Trophoblast cell (in vitro differentiated cells and primary cell): ENCODE measurements around the gene MIA2.

Experiments used
- DNase-seq, 2 donors: peaks; one replicate each; pipeline ENCODE4 v3.0.0-alpha.2; 2016
- H2AFZ ChIP-seq: 2 replicates; pipeline ENCODE4 v1.6.1; 2013; ENCODE audit warnings: low read length, moderate library complexity, mild to moderate bottlenecking; ENCODE audit not compliant: insufficient read depth, poor library complexity
- H2AK5ac ChIP-seq: 2 replicates; pipeline ENCODE4 v1.6.1; 2013; ENCODE audit warnings: mild to moderate bottlenecking, low read length
- H2BK120ac ChIP-seq: 2 replicates; pipeline ENCODE4 v1.6.1; 2013; ENCODE audit warnings: low read length, mild to moderate bottlenecking, moderate library complexity; ENCODE audit not compliant: insufficient read depth, poor library complexity
- H2BK12ac ChIP-seq: 2 replicates; pipeline ENCODE4 v1.6.1; 2013; ENCODE audit warnings: mild to moderate bottlenecking, low read length, moderate library complexity
- H2BK5ac ChIP-seq: 2 replicates; pipeline ENCODE4 v1.6.1; 2013; ENCODE audit warnings: low read length, low read depth, moderate library complexity, mild to moderate bottlenecking; ENCODE audit not compliant: poor library complexity
- H3K14ac ChIP-seq: 2 replicates; pipeline ENCODE4 v1.6.1; 2013; ENCODE audit warnings: mild to moderate bottlenecking, low read length
- H3K18ac ChIP-seq: 2 replicates; pipeline ENCODE4 v1.6.1; 2013; ENCODE audit warnings: mild to moderate bottlenecking, low read length
- H3K23ac ChIP-seq: 2 replicates; pipeline ENCODE4 v1.6.1; 2013; ENCODE audit warnings: low read length
- H3K27ac ChIP-seq: 2 replicates; pipeline ENCODE4 v1.5.1; 2013; ENCODE audit warnings: low read depth, mild to moderate bottlenecking, inconsistent platforms, low read length, moderate library complexity
- H3K27me3 ChIP-seq: 2 replicates; pipeline ENCODE4 v1.6.1; 2013; ENCODE audit warnings: inconsistent platforms, mild to moderate bottlenecking, low read length, moderate library complexity; ENCODE audit not compliant: insufficient read depth
- H3K36me3 ChIP-seq, 2 experiments: 1 replicate in 1 of 2; 2 replicates in 1 of 2; pipeline ENCODE4 v1.6.1; 2013; ENCODE audit warnings: low read length in 2 of 2, mild to moderate bottlenecking in 2 of 2, moderate library complexity in 1 of 2; ENCODE audit not compliant: insufficient read depth in 2 of 2, control insufficient read depth in 1 of 2
- H3K4ac ChIP-seq: 2 replicates; pipeline ENCODE4 v1.6.1; 2013; ENCODE audit warnings: low read depth, mild to moderate bottlenecking, low read length, moderate library complexity
- H3K4me1 ChIP-seq, 2 experiments: 1 replicate in 1 of 2; 2 replicates in 1 of 2; pipeline ENCODE4 v1.6.1; 2013; ENCODE audit warnings: low read length in 2 of 2, mild to moderate bottlenecking in 2 of 2, moderate library complexity in 1 of 2; ENCODE audit not compliant: insufficient read depth in 2 of 2, control insufficient read depth in 1 of 2
- H3K4me2 ChIP-seq: 2 replicates; pipeline ENCODE4 v1.6.1; 2013; ENCODE audit warnings: inconsistent platforms, mild to moderate bottlenecking, low read length, moderate library complexity
- H3K4me3 ChIP-seq: 2 replicates; pipeline ENCODE4 v1.5.1; 2013; ENCODE audit warnings: mild to moderate bottlenecking, low read depth, low read length, inconsistent platforms
- H3K79me1 ChIP-seq: one replicate; pipeline ENCODE4 v1.6.1; 2013; ENCODE audit warnings: low read length
- H3K79me2 ChIP-seq: 2 replicates; pipeline ENCODE4 v1.6.1; 2013; ENCODE audit warnings: low read length, mild to moderate bottlenecking; ENCODE audit not compliant: control insufficient read depth, insufficient read depth, poor library complexity
- H3K9ac ChIP-seq: 2 replicates; pipeline ENCODE4 v1.6.1; 2013; ENCODE audit warnings: mild to moderate bottlenecking, low read length
- H3K9me3 ChIP-seq: 2 replicates; pipeline ENCODE4 v1.6.1; 2013; ENCODE audit warnings: low read depth, mild to moderate bottlenecking, control low read depth, inconsistent platforms, low read length; ENCODE audit not compliant: insufficient read depth
- H4K12ac ChIP-seq: 2 replicates; pipeline ENCODE4 v1.6.1; 2013; ENCODE audit warnings: low read depth, mild to moderate bottlenecking, low read length, moderate library complexity
- H4K8ac ChIP-seq: 2 replicates; pipeline ENCODE4 v1.6.1; 2013; ENCODE audit warnings: low read depth, mild to moderate bottlenecking, low read length, moderate library complexity
- H4K91ac ChIP-seq: one replicate; pipeline ENCODE4 v1.6.1; 2013; ENCODE audit warnings: low read depth, mild to moderate bottlenecking, low read length, moderate library complexity
- WGBS: extraction: QIAGEN DNeasy Blood & Tissue Kit; methylation state at CpG from one replicate; pipeline ENCODE4 v1.1.7; 2013; ENCODE audit warnings: missing lambda C conversion rate; ENCODE audit not compliant: insufficient read length, insufficient coverage; ENCODE audit errors: extremely low coverage; 5-methylcytosine and 5-hydroxymethylcytosine counted together

Gene MIA2

DNA sequence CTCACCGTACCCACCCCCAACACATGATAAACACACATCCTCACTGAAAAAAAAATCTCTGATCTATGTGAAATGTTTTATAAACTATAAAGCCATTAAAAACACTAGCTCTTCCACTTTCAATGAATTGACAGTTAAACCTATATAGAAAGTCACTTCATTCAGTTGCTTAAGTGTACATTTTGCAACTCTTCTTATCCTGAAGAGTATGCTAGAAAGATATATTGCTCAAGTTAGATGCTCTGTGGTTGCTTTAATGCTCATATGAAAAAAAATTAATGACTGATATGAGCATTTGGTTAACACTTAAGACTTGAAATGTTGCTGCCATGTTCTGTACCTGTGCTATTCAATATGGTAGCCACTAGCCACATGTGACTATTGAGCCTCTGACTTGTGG, 21.0 kb upstream of the MIA2 start:
- WGBS: no CpG with 5 or more reads among the region's 1 CpG

DNA sequence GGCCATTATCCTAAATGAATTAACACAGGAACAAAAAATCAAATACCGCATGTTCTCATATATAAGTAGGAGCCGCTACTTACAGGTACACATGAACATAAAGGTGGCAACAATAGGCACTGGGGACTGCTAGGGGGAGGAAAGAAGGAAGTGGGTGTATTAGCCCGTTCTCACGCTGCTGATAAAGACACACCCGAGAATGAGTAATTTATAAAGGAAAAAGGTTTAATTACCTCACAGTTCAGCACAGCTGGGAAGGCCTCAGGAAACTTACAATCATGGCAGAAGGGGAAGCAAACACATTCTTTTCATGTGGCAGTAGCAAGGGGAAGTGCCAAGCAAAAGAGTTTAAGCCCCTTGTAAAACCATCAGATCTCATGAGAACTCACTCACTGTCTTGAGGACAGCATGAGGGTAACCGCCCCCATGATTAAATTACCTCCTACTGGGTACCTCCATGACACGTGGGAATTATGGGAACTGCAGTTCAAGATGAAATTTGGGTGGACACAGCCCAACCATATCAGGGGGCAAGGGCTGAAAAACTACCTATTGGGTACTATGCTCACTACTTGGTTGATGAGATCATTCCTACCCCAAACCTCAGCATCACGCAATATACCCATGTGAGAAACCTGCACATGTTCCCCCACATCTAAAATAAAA, 16.4 kb upstream of the MIA2 start:
- no peak overlapping the region for H3K14ac ChIP-seq
- H3K4ac ChIP-seq: no peak overlapping the region
- H4K12ac ChIP-seq: no peak overlapping the region
- H3K79me2 ChIP-seq: no peaks in the 10 kb centered on the region
- no peak for DNase-seq
- H3K79me1 ChIP-seq: peaks cover 4% of the 10 kb centered on the region
- no CpG with 5 or more reads among the region's 8 CpGs for WGBS
- H2AFZ ChIP-seq: no peak overlapping the region
- no peak overlapping the region for H3K9ac ChIP-seq
- no peak overlapping the region for H2BK5ac ChIP-seq
- no peak overlapping the region for H4K8ac ChIP-seq
- H4K91ac ChIP-seq: peak overlapping the region; percentile 74
- no peak overlapping the region for H3K18ac ChIP-seq
- H2BK12ac ChIP-seq: peak overlapping the region; percentile 84
- H3K9me3 ChIP-seq: no peaks in the 10 kb centered on the region
- no peak overlapping the region for H3K4me3 ChIP-seq
- no peaks in the 10 kb centered on the region for H3K36me3 ChIP-seq
- H3K4me1 ChIP-seq: peaks cover 9 to 14% of the 10 kb centered on the region in 2 experiments
- H3K27me3 ChIP-seq: no peaks in the 10 kb centered on the region
- H2BK120ac ChIP-seq: peak overlapping the region; percentile 53
- no peak overlapping the region for H3K23ac ChIP-seq
- no peak overlapping the region for H2AK5ac ChIP-seq
- H3K4me2 ChIP-seq: no peak overlapping the region
- H3K27ac ChIP-seq: peak overlapping the region; percentile 33

More for the DNA sequence above, 21.0 kb upstream of the MIA2 start:
- no peak overlapping the region for H2AK5ac ChIP-seq
- DNase-seq: no peak
- no peaks in the 10 kb centered on the region for H3K36me3 ChIP-seq
- no peak overlapping the region for H3K27ac ChIP-seq
- H3K4ac ChIP-seq: no peak overlapping the region
- H3K27me3 ChIP-seq: no peaks in the 10 kb centered on the region
- H3K4me1 ChIP-seq: peaks cover 7 to 9% of the 10 kb centered on the region in 2 experiments
- no peak overlapping the region for H4K8ac ChIP-seq
- H3K4me2 ChIP-seq: no peak overlapping the region
- no peak overlapping the region for H3K9ac ChIP-seq
- no peak overlapping the region for H4K91ac ChIP-seq
- no peak overlapping the region for H2BK12ac ChIP-seq
- H4K12ac ChIP-seq: no peak overlapping the region
- H3K79me1 ChIP-seq: peaks cover 4% of the 10 kb centered on the region
- no peaks in the 10 kb centered on the region for H3K9me3 ChIP-seq
- H3K79me2 ChIP-seq: no peaks in the 10 kb centered on the region
- no peak overlapping the region for H2BK120ac ChIP-seq
- H3K4me3 ChIP-seq: no peak overlapping the region
- H2AFZ ChIP-seq: no peak overlapping the region
- no peak overlapping the region for H3K14ac ChIP-seq
- H3K18ac ChIP-seq: no peak overlapping the region
- no peak overlapping the region for H2BK5ac ChIP-seq
- H3K23ac ChIP-seq: no peak overlapping the region

DNA sequence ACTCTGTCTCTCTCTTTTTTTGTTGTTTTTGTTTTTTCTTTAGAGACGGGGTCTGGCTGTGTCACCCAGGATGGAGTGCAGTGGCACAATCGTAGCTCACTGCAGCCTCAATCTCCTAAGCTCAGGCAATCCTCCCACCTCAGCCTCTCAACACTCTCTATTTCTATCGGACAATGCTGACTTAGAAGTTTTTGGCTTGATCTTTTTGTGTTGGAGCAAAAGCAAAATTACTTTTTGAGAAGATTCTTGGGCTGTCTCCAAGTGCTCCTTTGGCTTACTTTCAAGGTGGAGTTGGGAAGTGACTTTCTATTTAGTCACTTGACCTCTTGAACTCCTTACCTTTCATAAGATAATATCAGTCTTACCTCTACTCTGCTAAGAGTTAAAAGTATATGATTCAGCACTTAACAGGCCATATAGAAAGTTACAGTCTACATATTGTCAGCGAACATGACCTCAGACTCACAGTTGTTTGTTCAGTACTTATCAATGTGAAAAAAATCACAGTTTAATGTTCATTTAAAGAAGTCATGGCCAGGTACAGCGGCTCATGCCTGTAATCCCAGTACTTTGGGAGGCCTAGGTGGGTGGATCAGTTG, 15.4 kb upstream of the MIA2 start:
- Histone ChIP-seq H2BK12ac (no peak overlapping the region), H3K4me1 (peaks cover 9 to 14% of the 10 kb centered on the region in 2 experiments), H4K8ac (no peak overlapping the region), H3K36me3 (no peaks in the 10 kb centered on the region), H2BK5ac (peak overlapping the region; percentile 42), H3K18ac (no peak overlapping the region), H2AK5ac (no peak overlapping the region), H2AFZ (no peak overlapping the region), H3K4ac (no peak overlapping the region), H3K23ac (no peak overlapping the region), H4K91ac (peak overlapping the region; percentile 45), H3K9me3 (no peaks in the 10 kb centered on the region), H2BK120ac (peak overlapping the region; percentile 30), H3K9ac (no peak overlapping the region), H3K4me3 (no peak overlapping the region), H3K14ac (no peak overlapping the region), H3K27ac (peak overlapping the region; percentile 77), H3K27me3 (no peaks in the 10 kb centered on the region), H4K12ac (no peak overlapping the region), H3K4me2 (no peak overlapping the region), H3K79me2 (no peaks in the 10 kb centered on the region), H3K79me1 (peaks cover 4% of the 10 kb centered on the region)
- no CpG with 5 or more reads among the region's 5 CpGs for WGBS
- peak in 1 of 2 donors; percentile 40 for DNase-seq

GRCh38 chr14:39219075-39219499, 14.6 kb upstream of the MIA2 start:
- H3K23ac ChIP-seq: no peak overlapping the region
- H4K91ac ChIP-seq: peak overlapping the region; percentile 19
- H2BK12ac ChIP-seq: no peak overlapping the region
- no peaks in the 10 kb centered on the region for H3K79me2 ChIP-seq
- peaks cover 9 to 14% of the 10 kb centered on the region in 2 experiments for H3K4me1 ChIP-seq
- peaks cover 4% of the 10 kb centered on the region for H3K79me1 ChIP-seq
- no peak overlapping the region for H3K14ac ChIP-seq
- no peaks in the 10 kb centered on the region for H3K27me3 ChIP-seq
- H3K36me3 ChIP-seq: no peaks in the 10 kb centered on the region
- no peak overlapping the region for H3K4ac ChIP-seq
- H3K27ac ChIP-seq: peak overlapping the region; percentile 77
- no peak overlapping the region for H2AFZ ChIP-seq
- no peak overlapping the region for H4K8ac ChIP-seq
- no CpG with 5 or more reads among the region's 3 CpGs for WGBS
- no peak for DNase-seq
- no peak overlapping the region for H2AK5ac ChIP-seq
- no peak overlapping the region for H3K4me2 ChIP-seq
- H3K9ac ChIP-seq: no peak overlapping the region
- H2BK120ac ChIP-seq: no peak overlapping the region
- no peak overlapping the region for H2BK5ac ChIP-seq
- H3K4me3 ChIP-seq: no peak overlapping the region
- no peaks in the 10 kb centered on the region for H3K9me3 ChIP-seq
- H4K12ac ChIP-seq: no peak overlapping the region
- H3K18ac ChIP-seq: no peak overlapping the region
